ENCODE measurements around the gene MYL12B.

DNA sequence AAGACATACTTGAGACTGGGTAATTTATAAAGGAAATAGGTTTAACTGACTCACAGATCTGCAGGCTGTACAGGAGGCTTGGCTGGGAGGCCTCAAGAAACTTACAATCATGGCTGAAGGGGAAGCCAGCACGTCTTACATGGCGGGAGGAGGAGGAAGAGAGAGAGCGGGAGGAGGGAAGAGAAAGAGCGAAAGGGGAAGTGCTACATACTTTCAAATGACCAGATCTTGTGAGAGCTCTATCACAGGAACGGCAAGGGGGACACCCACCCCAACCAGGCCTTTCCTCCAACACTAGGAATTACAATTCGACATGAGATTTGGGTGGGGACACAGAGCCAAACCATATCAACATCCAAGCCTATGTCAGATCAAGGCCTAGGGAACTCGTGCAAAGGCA lies 24.2 kb downstream of the MYL12B start:
- no peak for TF ChIP-seq POLR2A (IDR thresholded peaks at IDR 0.05)
- TF ChIP-seq, protein P1, sequence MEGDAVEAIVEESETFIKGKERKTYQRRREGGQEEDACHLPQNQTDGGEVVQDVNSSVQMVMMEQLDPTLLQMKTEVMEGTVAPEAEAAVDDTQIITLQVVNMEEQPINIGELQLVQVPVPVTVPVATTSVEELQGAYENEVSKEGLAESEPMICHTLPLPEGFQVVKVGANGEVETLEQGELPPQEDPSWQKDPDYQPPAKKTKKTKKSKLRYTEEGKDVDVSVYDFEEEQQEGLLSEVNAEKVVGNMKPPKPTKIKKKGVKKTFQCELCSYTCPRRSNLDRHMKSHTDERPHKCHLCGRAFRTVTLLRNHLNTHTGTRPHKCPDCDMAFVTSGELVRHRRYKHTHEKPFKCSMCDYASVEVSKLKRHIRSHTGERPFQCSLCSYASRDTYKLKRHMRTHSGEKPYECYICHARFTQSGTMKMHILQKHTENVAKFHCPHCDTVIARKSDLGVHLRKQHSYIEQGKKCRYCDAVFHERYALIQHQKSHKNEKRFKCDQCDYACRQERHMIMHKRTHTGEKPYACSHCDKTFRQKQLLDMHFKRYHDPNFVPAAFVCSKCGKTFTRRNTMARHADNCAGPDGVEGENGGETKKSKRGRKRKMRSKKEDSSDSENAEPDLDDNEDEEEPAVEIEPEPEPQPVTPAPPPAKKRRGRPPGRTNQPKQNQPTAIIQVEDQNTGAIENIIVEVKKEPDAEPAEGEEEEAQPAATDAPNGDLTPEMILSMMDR (IDR thresholded peaks at IDR 0.05) = no peak
